ENCODE data around the gene AOC2.

DNA sequence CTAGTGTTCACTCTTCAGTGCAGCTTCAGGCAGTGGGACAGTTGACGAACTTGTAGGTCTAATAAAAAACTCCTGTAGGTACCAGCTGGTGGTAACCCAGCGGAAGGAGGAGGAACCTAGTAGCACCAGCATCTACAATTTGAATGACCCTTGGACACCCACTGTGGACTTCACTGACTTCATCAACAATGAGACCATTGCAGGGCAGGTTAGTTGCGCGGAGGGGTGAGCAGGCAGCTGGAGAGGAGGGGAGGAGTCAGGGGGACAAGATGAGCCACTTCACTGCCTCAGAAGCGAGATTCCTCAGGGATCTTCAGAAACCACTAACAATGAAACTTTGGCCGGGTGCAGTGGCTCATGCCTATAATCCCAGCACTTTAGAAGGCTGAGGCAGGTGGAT lies 28.9 kb downstream of the AOC2 start:
- TF ChIP-seq RAD21 (conservative IDR thresholded peaks at IDR 0.05 in 1 of 2, IDR thresholded peaks at IDR 0.05 in 1 of 2): no peak
- no peak for TF ChIP-seq CTCF (IDR thresholded peaks at IDR 0.05)
- no peak for TF ChIP-seq POLR2A (IDR thresholded peaks at IDR 0.05; ENCODE audit: low read length)
